Lung (tissue), 12 donors: ENCODE data around the gene PTPN3. TPM values are rescaled to one million over a fixed set of nuclear protein-coding genes. Genes with fewer than 3 reads are reported as not detected.

Experiments used
- ATAC-seq: fragments of 200-7000 bp; cut with Tn5 transposase; one replicate; pipeline ENCODE4 v1.9.1; 2020; ENCODE audit warnings: moderate number of reproducible peaks; ENCODE audit not compliant: insufficient read depth, low FRiP score
- DNase-seq, 3 donors: peaks; one replicate each; pipeline ENCODE4 v3.0.0-alpha.2; 2013 to 2017
- H3K27ac ChIP-seq, 2 donors: one replicate each; pipeline ENCODE4 v1.5.1; 2013; ENCODE audit warnings: mild to moderate bottlenecking in 2 of 2, moderate library complexity in 2 of 2, control low read depth in 1 of 2, inconsistent platforms in 1 of 2, low read depth in 1 of 2, low read length in 1 of 2
- H3K27me3 ChIP-seq, 3 donors: one replicate each; pipeline ENCODE4 v1.5.1; 2013; ENCODE audit warnings: low read length in 2 of 3; ENCODE audit not compliant: control insufficient read depth in 3 of 3, insufficient read depth in 3 of 3
- H3K36me3 ChIP-seq, 4 donors: one replicate each; pipeline ENCODE4 v1.5.1; 2013; ENCODE audit warnings: low read length in 4 of 4, mild to moderate bottlenecking in 1 of 4, moderate library complexity in 1 of 4; ENCODE audit not compliant: control insufficient read depth in 4 of 4, insufficient read depth in 4 of 4
- H3K4me1 ChIP-seq, 5 donors: one replicate each; pipeline ENCODE4 v1.5.1; 2013; ENCODE audit warnings: low read length in 5 of 5, mild to moderate bottlenecking in 2 of 5, moderate library complexity in 1 of 5; ENCODE audit not compliant: control insufficient read depth in 5 of 5, insufficient read depth in 5 of 5
- H3K4me3 ChIP-seq: one replicate; pipeline ENCODE4 v1.5.1; 2013; ENCODE audit warnings: mild to moderate bottlenecking, control low read depth, moderate library complexity
- H3K9ac ChIP-seq, 2 donors: one replicate each; pipeline ENCODE4 v1.5.1; 2013; ENCODE audit warnings: low read length in 2 of 2, control low read depth in 1 of 2; ENCODE audit not compliant: insufficient read depth in 1 of 2
- H3K9me3 ChIP-seq, 4 donors: one replicate each; pipeline ENCODE4 v1.5.1; 2013; ENCODE audit warnings: low read length in 3 of 4, mild to moderate bottlenecking in 1 of 4, moderate library complexity in 1 of 4; ENCODE audit not compliant: control insufficient read depth in 4 of 4, insufficient read depth in 3 of 4
- WGBS, 2 donors: extraction: QIAGEN DNeasy Blood & Tissue Kit; methylation state at CpG; one replicate each; pipeline ENCODE4 v1.1.7; 2013; 5-methylcytosine and 5-hydroxymethylcytosine counted together
- polyA plus RNA-seq, 2 donors: library from polyadenylated mRNA; stranded (reverse); fragments of 200-250 nt; gene quantifications; one replicate each; pipeline ENCODE4 v1.2.1, GENCODE V29; 2013
- total RNA-seq, 2 donors: library from RNA; depleted of rRNA in 1 of 2; stranded (reverse); fragments of >200 nt in 1 of 2; gene quantifications; one replicate each; pipeline ENCODE4 v1.2.1, GENCODE V29; 2014 to 2021
- TF ChIP-seq, protein P1 (sequence below): IDR thresholded peaks from 2 replicates; pipeline ENCODE4 v1.5.1; 2012; ENCODE audit warnings: mild to moderate bottlenecking; ENCODE audit errors: control extremely low read depth, extremely low read depth
- donor health status: control.
- donor health status: control.
- donor health status: Bipolar disorder and iron deficiency.
- donor health status: healthy.
- donor health status: DM: yes; HTN: yes; CAD: no.

The PTPN3 gene
- total and polyA plus RNA-seq, 4 donors = 5.7 to 16.9 (median 11.2) TPM

DNA sequence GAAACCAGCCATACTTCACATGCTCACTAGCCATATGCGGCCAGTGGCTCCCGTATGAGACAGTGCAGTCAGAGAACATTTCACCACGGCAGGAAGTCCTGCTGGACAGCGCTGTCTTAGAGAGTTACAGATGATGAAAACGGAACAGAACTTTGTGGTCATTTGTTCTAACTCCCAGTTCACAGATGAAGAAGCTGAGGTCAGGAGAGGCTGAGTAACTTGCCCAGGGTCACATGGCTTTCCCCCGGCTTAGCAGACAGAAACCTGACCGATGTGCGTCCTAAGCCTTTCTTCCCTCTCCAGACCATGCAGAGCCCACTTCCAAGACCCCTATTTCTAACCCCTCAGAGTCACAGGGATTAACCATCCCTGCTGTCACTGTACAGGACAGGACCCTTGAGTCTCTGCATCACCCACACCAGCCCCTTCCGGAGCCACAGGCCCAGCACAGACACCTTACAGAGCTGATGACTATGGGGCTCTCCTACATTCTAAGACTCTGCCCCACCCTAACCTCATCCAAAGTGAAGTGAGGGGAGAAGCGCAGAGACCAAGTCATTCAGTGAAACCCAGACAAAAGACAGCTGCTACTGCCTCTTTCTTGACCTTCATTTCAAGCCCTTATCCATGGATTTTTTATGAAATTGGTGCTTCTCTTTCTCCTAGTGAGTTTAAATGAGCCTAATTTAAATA lies 86.9 kb downstream of the PTPN3 start:
- Histone ChIP-seq H3K9ac (no peak overlapping the region), H3K27me3 (no peaks in the 10 kb centered on the region), H3K36me3 (no peaks in the 10 kb centered on the region), H3K9me3 (peaks cover 0 to 1% (median 0%) of the 10 kb centered on the region in 4 donors), H3K4me1 (peaks cover 0 to 2% (median 0%) of the 10 kb centered on the region in 5 donors), H3K27ac (no peak overlapping the region), H3K4me3 (no peak overlapping the region)
- TF ChIP-seq, protein P1, sequence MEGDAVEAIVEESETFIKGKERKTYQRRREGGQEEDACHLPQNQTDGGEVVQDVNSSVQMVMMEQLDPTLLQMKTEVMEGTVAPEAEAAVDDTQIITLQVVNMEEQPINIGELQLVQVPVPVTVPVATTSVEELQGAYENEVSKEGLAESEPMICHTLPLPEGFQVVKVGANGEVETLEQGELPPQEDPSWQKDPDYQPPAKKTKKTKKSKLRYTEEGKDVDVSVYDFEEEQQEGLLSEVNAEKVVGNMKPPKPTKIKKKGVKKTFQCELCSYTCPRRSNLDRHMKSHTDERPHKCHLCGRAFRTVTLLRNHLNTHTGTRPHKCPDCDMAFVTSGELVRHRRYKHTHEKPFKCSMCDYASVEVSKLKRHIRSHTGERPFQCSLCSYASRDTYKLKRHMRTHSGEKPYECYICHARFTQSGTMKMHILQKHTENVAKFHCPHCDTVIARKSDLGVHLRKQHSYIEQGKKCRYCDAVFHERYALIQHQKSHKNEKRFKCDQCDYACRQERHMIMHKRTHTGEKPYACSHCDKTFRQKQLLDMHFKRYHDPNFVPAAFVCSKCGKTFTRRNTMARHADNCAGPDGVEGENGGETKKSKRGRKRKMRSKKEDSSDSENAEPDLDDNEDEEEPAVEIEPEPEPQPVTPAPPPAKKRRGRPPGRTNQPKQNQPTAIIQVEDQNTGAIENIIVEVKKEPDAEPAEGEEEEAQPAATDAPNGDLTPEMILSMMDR = no peak
- 78 to 82% methylated on average over 10 of the region's 10 CpGs for WGBS, 2 donors
- ATAC-seq (no peak), DNase-seq (no peak)

DNA sequence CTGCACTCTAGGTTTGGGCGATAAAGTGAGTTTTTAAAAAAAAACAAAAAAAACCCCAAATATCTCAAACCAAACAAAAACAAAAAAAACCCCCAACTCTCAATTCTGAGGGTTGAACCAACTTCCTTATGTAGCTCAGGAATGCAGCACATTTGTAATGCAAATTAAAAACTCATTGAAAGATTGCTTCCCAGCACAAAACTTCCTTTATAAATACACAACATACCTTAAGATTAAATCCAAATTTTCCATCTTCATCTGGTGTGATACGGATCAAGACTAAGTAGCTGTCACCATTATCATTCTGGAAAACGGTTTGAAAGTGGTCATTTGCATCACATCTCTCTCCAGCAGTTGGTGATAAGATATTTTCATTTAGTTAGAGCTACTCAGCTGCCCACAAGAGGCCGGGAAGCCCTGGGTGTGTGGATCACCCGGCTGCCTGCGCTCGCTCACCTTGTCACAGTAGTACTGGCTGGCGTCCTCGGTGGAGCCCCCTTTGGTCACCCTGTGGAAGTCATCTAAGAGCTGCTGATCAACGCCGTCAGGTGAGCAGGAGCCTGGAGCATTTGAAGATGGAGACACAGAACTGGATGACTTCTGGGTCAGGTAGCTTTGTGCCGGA lies 88.2 kb downstream of the PTPN3 start:
- Histone ChIP-seq H3K27ac (no peak overlapping the region), H3K27me3 (no peaks in the 10 kb centered on the region), H3K36me3 (peaks cover 0 to 3% (median 0%) of the 10 kb centered on the region in 4 donors), H3K9me3 (peaks cover 0 to 1% (median 0%) of the 10 kb centered on the region in 4 donors), H3K9ac (no peak overlapping the region), H3K4me3 (no peak overlapping the region), H3K4me1 (peaks cover 0 to 2% (median 0%) of the 10 kb centered on the region in 5 donors)
- TF ChIP-seq, protein P1 = no peak
- no peak for ATAC-seq
- DNase-seq = peak in 2 of 3 donors; percentile 14 to 30
- 57 to 58% methylated on average over 12 of the region's 12 CpGs for WGBS, 2 donors

DNA sequence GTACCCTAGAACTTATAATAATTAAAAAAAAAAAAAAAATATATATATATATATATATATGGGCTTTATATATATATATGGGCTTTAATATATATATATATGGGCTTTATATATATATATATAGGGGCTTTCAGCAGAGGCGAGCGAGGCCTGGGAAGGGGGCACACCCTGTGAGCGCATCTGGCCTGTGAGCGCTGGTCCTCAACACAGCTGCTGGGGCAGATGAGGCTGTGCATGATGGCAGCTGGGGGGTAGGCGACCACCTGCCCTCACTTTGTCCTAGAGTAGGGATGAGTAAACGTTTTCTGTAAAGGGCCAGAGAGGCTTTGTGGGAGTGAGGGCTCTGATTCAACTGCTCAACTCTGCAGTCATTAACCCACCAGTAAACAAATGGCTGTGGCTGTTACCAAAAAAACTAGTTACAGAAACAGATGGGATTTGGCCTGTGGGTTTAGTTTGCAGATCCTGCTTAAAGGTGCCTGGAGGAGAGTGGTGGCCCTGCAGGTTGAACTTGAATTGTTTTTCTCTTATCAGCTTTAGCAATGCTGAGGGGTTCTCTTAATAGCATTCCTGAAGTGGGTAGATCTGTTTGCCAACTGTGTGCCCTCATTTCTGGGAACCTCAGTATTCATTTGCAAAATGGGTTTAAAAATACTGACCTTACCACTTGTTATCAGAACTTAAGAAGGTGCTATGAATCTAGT lies 89.2 kb downstream of the PTPN3 start:
- peaks cover 0 to 5% (median 0%) of the 10 kb centered on the region in 4 donors for H3K36me3 ChIP-seq
- ATAC-seq (peak; percentile 15), DNase-seq (peak in 1 of 3 donors; percentile 11)
- TF ChIP-seq, protein P1 = no peak
- H3K9me3 ChIP-seq = peaks cover 0 to 1% (median 0%) of the 10 kb centered on the region in 4 donors
- WGBS, 2 donors = 69 to 82% methylated on average over 6 of the region's 6 CpGs
- H3K27me3 ChIP-seq = no peaks in the 10 kb centered on the region
- peaks cover 0 to 2% (median 0%) of the 10 kb centered on the region in 5 donors for H3K4me1 ChIP-seq
- H3K4me3 ChIP-seq = no peak overlapping the region
- H3K27ac ChIP-seq = no peak overlapping the region
- no peak overlapping the region for H3K9ac ChIP-seq
